ENCODE data around the gene KCNA10. TPM values are rescaled to one million over a fixed set of nuclear protein-coding genes. Genes with fewer than 3 reads are reported as not detected.

KCNA10 gene
- total RNA-seq, 1 donor from 2014 or later = not detected

- peaks cover 2% of the 10 kb centered on the region for H3K36me3 Mint-ChIP-seq (ENCODE audit: low read depth, unreplicated experiment)
- no peaks in the 10 kb centered on the region for H3K9me3 ChIP-seq (ENCODE audit: insufficient read depth, low read depth, low read length)
- no peaks in the 10 kb centered on the region for H3K36me3 ChIP-seq (ENCODE audit: insufficient read depth, low read length)
- H3K27ac ChIP-seq (ENCODE audit: low read depth, low read length) = no peak overlapping the region
- peaks cover 19% of the 10 kb centered on the region for H3K4me1 Mint-ChIP-seq (ENCODE audit: low read depth, unreplicated experiment)
- TF ChIP-seq EZH2 (IDR thresholded peaks at IDR 0.05; ENCODE audit: insufficient read depth, low read length) (no peak), CTCF (IDR thresholded peaks at IDR 0.05; ENCODE audit: insufficient read depth, low read depth, low read length) (no peak)
- peaks cover 26% of the 10 kb centered on the region for H3K27me3 Mint-ChIP-seq (ENCODE audit: low read depth, unreplicated experiment)
- H3K9me3 Mint-ChIP-seq (ENCODE audit: unreplicated experiment) = no peaks in the 10 kb centered on the region
- FAIRE-seq (no peak), DNase-seq (ENCODE audit: low read depth) (no peak)
- H3K27me3 ChIP-seq (ENCODE audit: insufficient read depth, low read length) = peaks cover 6% of the 10 kb centered on the region
- H3K9ac ChIP-seq (ENCODE audit: low read length) = no peak overlapping the region
- H3K27ac Mint-ChIP-seq (ENCODE audit: unreplicated experiment) = no peak overlapping the region
- no peaks in the 10 kb centered on the region for H3K79me2 ChIP-seq (ENCODE audit: insufficient read depth, low read length)
- no peaks in the 10 kb centered on the region for H4K20me1 ChIP-seq (ENCODE audit: insufficient read depth, low read length)
- peaks cover 9% of the 10 kb centered on the region for H3K4me1 ChIP-seq (ENCODE audit: insufficient read depth, low read length)
- no peak overlapping the region for H2AFZ ChIP-seq (ENCODE audit: low read depth, low read length)
- no peak overlapping the region for H3K4me3 ChIP-seq (ENCODE audit: insufficient read depth, low read depth, low read length)
- H3K4me3 Mint-ChIP-seq (ENCODE audit: unreplicated experiment) = no peak overlapping the region
- H3K4me2 ChIP-seq (ENCODE audit: low read length) = no peak overlapping the region
Observed at GRCh38 chr1:110475362-110476027, 43.5 kb downstream of the KCNA10 start.

GRCh38 chr1:110474444-110474843 is 44.5 kb downstream of the KCNA10 start:
- no peak overlapping the region for H3K27ac ChIP-seq (ENCODE audit: low read depth, low read length)
- DNase-seq (ENCODE audit: low read depth) = no peak
- no peak overlapping the region for H3K9ac ChIP-seq (ENCODE audit: low read length)
- peaks cover 9% of the 10 kb centered on the region for H3K4me1 ChIP-seq (ENCODE audit: insufficient read depth, low read length)
- H3K27ac Mint-ChIP-seq (ENCODE audit: unreplicated experiment) = no peak overlapping the region
- H3K9me3 Mint-ChIP-seq (ENCODE audit: unreplicated experiment) = no peaks in the 10 kb centered on the region
- peaks cover 19% of the 10 kb centered on the region for H3K4me1 Mint-ChIP-seq (ENCODE audit: low read depth, unreplicated experiment)
- no peaks in the 10 kb centered on the region for H3K36me3 ChIP-seq (ENCODE audit: insufficient read depth, low read length)
- H3K79me2 ChIP-seq (ENCODE audit: insufficient read depth, low read length) = no peaks in the 10 kb centered on the region
- no peaks in the 10 kb centered on the region for H3K9me3 ChIP-seq (ENCODE audit: insufficient read depth, low read depth, low read length)
- no peak for FAIRE-seq
- no peak overlapping the region for H3K4me2 ChIP-seq (ENCODE audit: low read length)
- H3K36me3 Mint-ChIP-seq (ENCODE audit: low read depth, unreplicated experiment) = peaks cover 2% of the 10 kb centered on the region
- no peak overlapping the region for H3K4me3 ChIP-seq (ENCODE audit: insufficient read depth, low read depth, low read length)
- H4K20me1 ChIP-seq (ENCODE audit: insufficient read depth, low read length) = no peaks in the 10 kb centered on the region
- H3K27me3 ChIP-seq (ENCODE audit: insufficient read depth, low read length) = peaks cover 6% of the 10 kb centered on the region
- peaks cover 26% of the 10 kb centered on the region for H3K27me3 Mint-ChIP-seq (ENCODE audit: low read depth, unreplicated experiment)
- no peak overlapping the region for H2AFZ ChIP-seq (ENCODE audit: low read depth, low read length)
- TF ChIP-seq CTCF (IDR thresholded peaks at IDR 0.05; ENCODE audit: insufficient read depth, low read depth, low read length) (no peak), EZH2 (IDR thresholded peaks at IDR 0.05; ENCODE audit: insufficient read depth, low read length) (no peak)
- no peak overlapping the region for H3K4me3 Mint-ChIP-seq (ENCODE audit: unreplicated experiment)

GRCh38 chr1:110472546-110472945 is 46.4 kb downstream of the KCNA10 start:
- H3K27me3 Mint-ChIP-seq (ENCODE audit: low read depth, unreplicated experiment) = peaks cover 20% of the 10 kb centered on the region

More at GRCh38 chr1:110472546-110472945, 46.4 kb downstream of the KCNA10 start:
- TF ChIP-seq CTCF (IDR thresholded peaks at IDR 0.05; ENCODE audit: insufficient read depth, low read depth, low read length) (no peak), EZH2 (IDR thresholded peaks at IDR 0.05; ENCODE audit: insufficient read depth, low read length) (no peak)
- H3K9me3 ChIP-seq (ENCODE audit: insufficient read depth, low read depth, low read length) = no peaks in the 10 kb centered on the region
- H3K4me3 ChIP-seq (ENCODE audit: insufficient read depth, low read depth, low read length) = no peak overlapping the region
- no peaks in the 10 kb centered on the region for H3K9me3 Mint-ChIP-seq (ENCODE audit: unreplicated experiment)
- no peaks in the 10 kb centered on the region for H4K20me1 ChIP-seq (ENCODE audit: insufficient read depth, low read length)
- H3K36me3 ChIP-seq (ENCODE audit: insufficient read depth, low read length) = no peaks in the 10 kb centered on the region
- DNase-seq (ENCODE audit: low read depth) (no peak), FAIRE-seq (no peak)
- H3K27ac Mint-ChIP-seq (ENCODE audit: unreplicated experiment) = no peak overlapping the region
- H3K4me2 ChIP-seq (ENCODE audit: low read length) = no peak overlapping the region
- peaks cover 16% of the 10 kb centered on the region for H3K4me1 Mint-ChIP-seq (ENCODE audit: low read depth, unreplicated experiment)
- peaks cover 6% of the 10 kb centered on the region for H3K27me3 ChIP-seq (ENCODE audit: insufficient read depth, low read length)
- H3K4me3 Mint-ChIP-seq (ENCODE audit: unreplicated experiment) = no peak overlapping the region
- no peak overlapping the region for H3K9ac ChIP-seq (ENCODE audit: low read length)
- no peaks in the 10 kb centered on the region for H3K79me2 ChIP-seq (ENCODE audit: insufficient read depth, low read length)
- peaks cover 2% of the 10 kb centered on the region for H3K36me3 Mint-ChIP-seq (ENCODE audit: low read depth, unreplicated experiment)
- no peak overlapping the region for H2AFZ ChIP-seq (ENCODE audit: low read depth, low read length)
- no peak overlapping the region for H3K27ac ChIP-seq (ENCODE audit: low read depth, low read length)
- peaks cover 8% of the 10 kb centered on the region for H3K4me1 ChIP-seq (ENCODE audit: insufficient read depth, low read length)

Data from astrocyte (in vitro differentiated cells and primary cell).